Thymus (tissue), 11 donors: ENCODE data around the gene SLC35F6. TPM values are rescaled to one million over a fixed set of nuclear protein-coding genes. Genes with fewer than 3 reads are reported as not detected.
"Not testable (repeated sequence)": the region's sequence is repeated elsewhere in the genome, so short reads cannot be mapped to it uniquely, and the experiment has no call there.

Experiments
- DNase-seq, 9 donors: peaks; one replicate each; pipeline ENCODE4 v3.0.0-alpha.2; 2013; ENCODE audit warnings: low spot score in 9 of 9, low read depth in 6 of 9, missing footprints in 1 of 9
- H3K27ac ChIP-seq, 2 donors: one replicate each; pipeline ENCODE4 v1.5.1; 2013; ENCODE audit warnings: control low read depth in 1 of 2, low read depth in 1 of 2, low read length in 1 of 2, mild to moderate bottlenecking in 1 of 2, moderate library complexity in 1 of 2
- H3K27me3 ChIP-seq, 2 donors: one replicate each; pipeline ENCODE4 v1.5.1; 2013; ENCODE audit warnings: low read length in 1 of 2; ENCODE audit not compliant: control insufficient read depth in 2 of 2, insufficient read depth in 1 of 2
- H3K36me3 ChIP-seq, 2 donors: one replicate each; pipeline ENCODE4 v1.5.1; 2013; ENCODE audit warnings: low read length in 1 of 2, mild to moderate bottlenecking in 1 of 2, moderate library complexity in 1 of 2; ENCODE audit not compliant: control insufficient read depth in 2 of 2, insufficient read depth in 2 of 2
- H3K4me1 ChIP-seq, 2 donors: one replicate each; pipeline ENCODE4 v1.5.1; 2013; ENCODE audit warnings: low read length in 2 of 2; ENCODE audit not compliant: control insufficient read depth in 2 of 2, insufficient read depth in 2 of 2
- H3K4me3 ChIP-seq, 2 donors: one replicate each; pipeline ENCODE4 v1.5.1; 2013; ENCODE audit warnings: low read length in 2 of 2, control low read depth in 1 of 2, mild to moderate bottlenecking in 1 of 2
- H3K9me3 ChIP-seq, 2 donors: one replicate each; pipeline ENCODE4 v1.5.1; 2013; ENCODE audit warnings: low read length in 1 of 2, mild to moderate bottlenecking in 1 of 2; ENCODE audit not compliant: control insufficient read depth in 2 of 2, insufficient read depth in 1 of 2
- WGBS: extraction: QIAGEN DNeasy Blood & Tissue Kit; methylation state at CpG from one replicate; pipeline ENCODE4 v1.1.7; 2013; 5-methylcytosine and 5-hydroxymethylcytosine counted together
- polyA plus RNA-seq: library from polyadenylated mRNA; stranded (reverse); fragments of 200-250 nt; gene quantifications from one replicate; pipeline ENCODE4 v1.2.3, GENCODE V29; 2013
- total RNA-seq: library from RNA; stranded (reverse); fragments of 120-200 nt; gene quantifications from one replicate; pipeline ENCODE4 v1.2.4, GENCODE V29; 2013
- donor health status: healthy.

Gene SLC35F6
- total and polyA plus RNA-seq, 2 donors, result 7.0 to 10.8 TPM

- Histone ChIP-seq H3K4me3 (peak within 1 kb of the TSS; percentile 68 to 84), H3K36me3 (peaks cover 3 to 25% of the 10 kb centered on the region in 2 donors), H3K27ac (peak within 1 kb of the TSS; percentile 84 to 86), H3K4me1 (peaks cover 8 to 29% of the 10 kb centered on the region in 2 donors), H3K9me3 (peaks cover 0 to 4% of the 10 kb centered on the region in 2 donors), H3K27me3 (no peaks in the 10 kb centered on the region)
- peak; percentile 97 to 100 (median 99) for DNase-seq
- WGBS, result 1% methylated on average over 55 of the region's 55 CpGs
Measured at GRCh38 chr2:26785431-26786206, 21.5 kb downstream of the SLC35F6 start, which contains the start of gene CENPA. TSS of gene CENPA (plus strand) at chr2:26786056. CDS start at chr2:26786197, 141 bp downstream.

GRCh38 chr2:26786207-26787028, 22.3 kb downstream of the SLC35F6 start:
- 6% methylated on average over 55 of the region's 55 CpGs for WGBS

GRCh38 chr2:26792720-26793119, 28.6 kb downstream of the SLC35F6 start:
- Histone ChIP-seq H3K27ac (no peak overlapping the region), H3K4me3 (no peak overlapping the region), H3K4me1 (peaks cover 3 to 8% of the 10 kb centered on the region in 2 donors), H3K36me3 (peaks cover 30 to 73% of the 10 kb centered on the region in 2 donors), H3K27me3 (no peaks in the 10 kb centered on the region), H3K9me3 (peaks cover 0 to 4% of the 10 kb centered on the region in 2 donors)
- WGBS, result 99% methylated on average over 3 of the region's 3 CpGs
- DNase-seq, result no peak

More at GRCh38 chr2:26786207-26787028, 22.3 kb downstream of the SLC35F6 start:
- Histone ChIP-seq H3K27ac (peak overlapping the region in 1 of 2 donors; percentile 55), H3K27me3 (no peaks in the 10 kb centered on the region), H3K9me3 (peaks cover 0 to 4% of the 10 kb centered on the region in 2 donors), H3K36me3 (peaks cover 3 to 23% of the 10 kb centered on the region in 2 donors), H3K4me3 (peak overlapping the region; percentile 68 to 84), H3K4me1 (peaks cover 8 to 29% of the 10 kb centered on the region in 2 donors)
- peak in 2 of 9 donors; percentile 16 to 46 for DNase-seq

- WGBS, result 97% methylated on average over 3 of the region's 3 CpGs
- H3K36me3 ChIP-seq, result peaks cover 34 to 70% of the 10 kb centered on the region in 2 donors
- H3K4me1 ChIP-seq, result peaks cover 0 to under 1% of the 10 kb centered on the region in 2 donors
- no peak overlapping the region for H3K27ac ChIP-seq
- no peak for DNase-seq
- H3K27me3 ChIP-seq, result no peaks in the 10 kb centered on the region
- H3K9me3 ChIP-seq, result peaks cover 0 to 4% of the 10 kb centered on the region in 2 donors
- H3K4me3 ChIP-seq, result no peak overlapping the region
Measured at GRCh38 chr2:26793518-26793917, 29.4 kb downstream of the SLC35F6 start.

- DNase-seq, result not testable (repeated sequence)
Measured at GRCh38 chr2:26795135-26795534, 31.1 kb downstream of the SLC35F6 start.

GRCh38 chr2:26801328-26801727, 37.2 kb downstream of the SLC35F6 start:
- Histone ChIP-seq H3K27ac (no peak overlapping the region), H3K27me3 (no peaks in the 10 kb centered on the region), H3K4me3 (no peak overlapping the region), H3K9me3 (no peaks in the 10 kb centered on the region), H3K4me1 (no peaks in the 10 kb centered on the region), H3K36me3 (peaks cover 23 to 30% of the 10 kb centered on the region in 2 donors)
- 85% methylated on average over 4 of the region's 4 CpGs for WGBS
- DNase-seq, result no peak

More at GRCh38 chr2:26795135-26795534, 31.1 kb downstream of the SLC35F6 start:
- not testable (repeated sequence) for H3K27me3 ChIP-seq, H3K27ac ChIP-seq, H3K4me1 ChIP-seq, H3K4me3 ChIP-seq, H3K9me3 ChIP-seq
- 98% methylated on average over 17 of the region's 17 CpGs for WGBS
- H3K36me3 ChIP-seq, result peaks cover 37 to 59% of the 10 kb centered on the region in 2 donors

- H3K27ac ChIP-seq, result no peak overlapping the region
- no peaks in the 10 kb centered on the region for H3K27me3 ChIP-seq
- no peak for DNase-seq
- H3K4me3 ChIP-seq, result no peak overlapping the region
- over 99% methylated on average over 7 of the region's 7 CpGs for WGBS
- no peaks in the 10 kb centered on the region for H3K4me1 ChIP-seq
- peaks cover 19 to 27% of the 10 kb centered on the region in 2 donors for H3K36me3 ChIP-seq
- H3K9me3 ChIP-seq, result no peaks in the 10 kb centered on the region
Measured at GRCh38 chr2:26801796-26802195, 37.7 kb downstream of the SLC35F6 start.

GRCh38 chr2:26805241-26805676, 41.2 kb downstream of the SLC35F6 start:
- H3K36me3 ChIP-seq, result peaks cover 7 to 12% of the 10 kb centered on the region in 2 donors
- no peak overlapping the region for H3K27ac ChIP-seq
- no peaks in the 10 kb centered on the region for H3K27me3 ChIP-seq
- no peaks in the 10 kb centered on the region for H3K9me3 ChIP-seq
- DNase-seq, result no peak
- WGBS, result 85% methylated on average over 5 of the region's 5 CpGs
- H3K4me3 ChIP-seq, result no peak overlapping the region
- peaks cover 5 to 13% of the 10 kb centered on the region in 2 donors for H3K4me1 ChIP-seq
